GM18873 (cell line): Measurements from ENCODE around the gene TTC38.
"Not testable (repeated sequence)": the region's sequence is repeated elsewhere in the genome, so short reads cannot be mapped to it uniquely, and the experiment has no call there.

Source experiments
- ATAC-seq: cut with Tn5 transposase; IDR thresholded peaks from one replicate; pipeline ENCODE4 v1.9.1; 2021; ENCODE audit warnings: mild to moderate bottlenecking, moderate library complexity, moderate number of reproducible peaks; ENCODE audit not compliant: unreplicated experiment, low FRiP score

TTC38 gene

GRCh38 chr22:46245511-46245910 is 22.3 kb upstream of the TTC38 start:
- ATAC-seq, result no peak

DNA sequence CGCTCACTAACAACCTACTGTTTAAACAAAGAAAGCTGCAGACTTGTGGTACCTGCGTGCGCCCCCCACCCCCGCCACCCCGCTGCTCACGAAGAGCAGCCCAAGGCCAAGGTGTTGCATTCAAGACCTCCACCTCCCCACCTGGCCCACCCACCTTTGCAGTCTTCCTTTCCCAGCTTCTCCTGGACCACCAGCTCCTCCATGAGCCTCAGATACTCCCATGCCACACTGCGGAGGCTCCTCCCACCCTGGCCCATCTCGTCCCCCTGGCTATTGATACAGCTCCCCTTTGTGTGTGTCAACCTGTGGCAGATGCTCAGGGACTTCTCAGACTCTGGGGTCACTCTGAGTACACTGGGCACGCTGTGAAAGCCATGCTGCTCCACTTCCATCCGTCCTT is 21.6 kb upstream of the TTC38 start:
- ATAC-seq, result no peak

GRCh38 chr22:46247443-46247975 is 20.3 kb upstream of the TTC38 start:
- no peak for ATAC-seq

- ATAC-seq, result peak; percentile 59
Observed at GRCh38 chr22:46250035-46250782, 17.6 kb upstream of the TTC38 start, which contains the start of gene CDPF1. CDPF1 (minus strand) TSS chr22:46250293; CDS start chr22:46248284, 2,009 bp downstream.

- ATAC-seq, result no peak
Observed at GRCh38 chr22:46250783-46251125, 17.1 kb upstream of the TTC38 start.

DNA sequence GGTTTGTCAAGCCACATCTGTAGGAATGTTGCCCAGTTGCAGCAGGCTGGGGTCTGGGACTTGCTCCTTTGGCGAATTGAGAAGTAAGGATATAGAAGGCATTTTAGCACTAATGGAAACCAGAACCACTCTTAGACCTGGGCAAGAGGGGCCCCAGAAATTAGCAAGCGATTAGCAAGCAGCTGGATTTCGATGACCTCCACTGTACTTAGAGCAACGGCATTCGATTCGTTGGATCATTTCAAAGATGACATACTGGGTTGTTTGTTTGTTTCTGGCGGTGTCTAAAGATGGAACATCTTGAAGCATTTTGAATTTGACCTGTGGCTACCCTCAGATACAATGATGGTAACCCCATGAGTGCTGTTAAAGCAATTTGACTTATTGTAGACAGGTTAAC is 16.5 kb upstream of the TTC38 start:
- ATAC-seq, result no peak

DNA sequence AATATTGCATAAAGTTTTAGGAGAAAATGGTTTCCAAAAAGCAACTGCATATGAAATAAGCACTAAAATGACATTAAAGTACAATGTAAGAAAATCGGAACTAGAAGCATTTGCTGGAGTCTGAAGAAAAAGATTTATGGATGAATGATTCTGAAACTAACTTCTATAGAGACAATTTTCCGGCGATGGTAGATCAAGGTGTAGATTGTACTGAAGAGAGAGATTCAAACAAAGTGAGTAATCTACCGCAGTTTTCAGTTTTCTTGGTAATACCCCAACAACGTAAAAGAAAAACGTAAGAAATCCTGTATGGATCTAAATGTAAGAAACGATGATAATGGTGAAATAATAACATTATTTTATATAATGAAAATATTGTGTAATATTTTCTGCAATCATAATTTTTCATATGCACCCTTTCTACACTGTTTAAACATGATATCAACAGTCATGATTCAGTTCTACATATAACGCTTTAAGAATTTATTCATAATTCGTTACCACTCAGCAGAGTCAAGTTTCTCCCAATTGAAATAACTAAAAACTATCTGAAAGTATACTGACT is 15.9 kb upstream of the TTC38 start:
- ATAC-seq, result no peak

GRCh38 chr22:46256358-46256958 is 11.3 kb upstream of the TTC38 start:
- ATAC-seq, result no peak

DNA sequence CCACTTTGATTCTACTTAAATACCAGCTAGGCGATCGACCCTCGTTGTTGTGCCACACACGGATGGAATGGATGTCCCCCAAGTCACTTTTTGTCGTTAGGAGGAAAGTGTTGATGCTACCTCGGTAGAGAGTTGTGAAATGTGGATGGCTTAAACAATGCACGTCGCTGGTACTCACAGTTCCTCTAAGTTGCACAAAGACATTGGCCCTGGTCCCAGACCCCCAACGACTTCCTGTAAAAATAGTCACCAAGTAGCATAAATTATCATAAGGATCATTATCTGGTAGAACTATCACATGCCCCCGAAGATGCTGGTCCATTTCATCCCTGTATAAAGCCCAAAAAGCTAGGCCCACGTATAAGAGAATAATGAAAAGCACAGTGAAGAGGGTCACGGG is 8.4 kb upstream of the TTC38 start:
- ATAC-seq, result no peak

GRCh38 chr22:46260038-46260437 is 7.8 kb upstream of the TTC38 start:
- ATAC-seq, result no peak

GRCh38 chr22:46262449-46263215 is 5.2 kb upstream of the TTC38 start:
- ATAC-seq, result no peak

- ATAC-seq, result no peak
Observed at GRCh38 chr22:46263216-46263590, 4.6 kb upstream of the TTC38 start, which contains the start of gene PKDREJ. PKDREJ (minus strand) TSS chr22:46263343; CDS start chr22:46263322, 21 bp downstream.

- ATAC-seq, result not testable (repeated sequence)
Observed at GRCh38 chr22:46264520-46264919, 3.3 kb upstream of the TTC38 start.

- not testable (repeated sequence) for ATAC-seq
Observed at GRCh38 chr22:46265627-46266026, 2.2 kb upstream of the TTC38 start.

DNA sequence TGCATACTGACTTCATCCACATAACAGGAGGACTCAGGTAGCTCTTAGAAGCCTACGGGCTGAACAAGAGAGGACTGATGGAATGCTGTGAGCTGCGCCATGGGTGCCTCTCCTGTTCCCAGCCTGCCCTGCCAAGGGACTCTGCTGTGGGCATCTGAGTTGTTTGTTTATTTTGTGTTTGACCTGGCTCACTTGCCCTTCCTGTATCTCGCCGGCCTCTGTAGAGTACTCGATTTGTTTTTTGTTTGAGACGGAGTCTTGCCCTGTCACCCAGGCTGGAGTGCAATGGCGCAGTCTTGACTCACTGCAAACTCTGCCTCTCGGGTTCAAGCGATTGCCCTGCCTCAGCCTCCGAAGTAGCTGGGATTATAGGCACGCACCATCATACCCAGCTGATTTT is 1.8 kb downstream of the TTC38 start:
- no peak for ATAC-seq

DNA sequence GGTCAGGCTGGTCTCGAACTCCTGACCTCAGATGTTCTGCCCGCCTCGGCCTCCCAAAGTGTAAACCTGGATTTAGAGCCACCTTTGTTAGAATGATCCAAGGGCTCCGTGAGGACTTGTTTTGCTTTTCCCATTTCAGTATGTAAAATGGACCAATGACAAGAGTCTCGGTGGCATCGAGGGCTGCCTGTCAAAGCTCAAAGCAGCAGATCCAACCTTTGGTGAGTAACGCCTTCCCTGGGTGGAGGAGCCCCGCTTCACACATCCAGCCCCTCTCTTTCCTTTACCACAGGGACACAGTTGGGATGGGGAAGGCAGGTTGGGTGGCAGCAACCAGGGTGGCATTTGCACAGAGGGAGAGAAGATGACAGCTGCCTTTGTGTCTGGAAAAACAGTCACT is 4.4 kb downstream of the TTC38 start:
- no peak for ATAC-seq

- ATAC-seq, result no peak
Observed at GRCh38 chr22:46272762-46273431, 5.1 kb downstream of the TTC38 start.

GRCh38 chr22:46273432-46274148 is 5.8 kb downstream of the TTC38 start:
- no peak for ATAC-seq

GRCh38 chr22:46274381-46274780 is 6.6 kb downstream of the TTC38 start:
- no peak for ATAC-seq
